Measurements from ENCODE around the gene NMUR2. TPM values are rescaled to one million over a fixed set of nuclear protein-coding genes. Genes with fewer than 3 reads are reported as not detected.

The NMUR2 gene
- total RNA-seq, 1 donor from 2014 or later, result not detected

- Mint-ChIP-seq H3K4me3 (ENCODE audit: unreplicated experiment) (no peak overlapping the region), H3K4me1 (ENCODE audit: low read depth, unreplicated experiment) (peaks cover 1% of the 10 kb centered on the region), H3K27ac (ENCODE audit: unreplicated experiment) (no peak overlapping the region), H3K36me3 (ENCODE audit: low read depth, unreplicated experiment) (no peaks in the 10 kb centered on the region), H3K27me3 (ENCODE audit: low read depth, unreplicated experiment) (peaks cover 4% of the 10 kb centered on the region), H3K9me3 (ENCODE audit: unreplicated experiment) (no peaks in the 10 kb centered on the region)
- H3K27ac ChIP-seq (ENCODE audit: low read depth, low read length), result no peak overlapping the region
- DNase-seq (ENCODE audit: low read depth) (no peak), FAIRE-seq (no peak)
- H3K4me2 ChIP-seq (ENCODE audit: low read length), result no peak overlapping the region
- no peaks in the 10 kb centered on the region for H3K9me3 ChIP-seq (ENCODE audit: insufficient read depth, low read depth, low read length)
- TF ChIP-seq EZH2 (IDR thresholded peaks at IDR 0.05; ENCODE audit: insufficient read depth, low read length) (no peak), CTCF (IDR thresholded peaks at IDR 0.05; ENCODE audit: insufficient read depth, low read depth, low read length) (no peak)
- H3K4me3 ChIP-seq (ENCODE audit: insufficient read depth, low read depth, low read length), result no peak overlapping the region
- no peaks in the 10 kb centered on the region for H3K4me1 ChIP-seq (ENCODE audit: insufficient read depth, low read length)
- no peaks in the 10 kb centered on the region for H4K20me1 ChIP-seq (ENCODE audit: insufficient read depth, low read length)
- no peaks in the 10 kb centered on the region for H3K79me2 ChIP-seq (ENCODE audit: insufficient read depth, low read length)
- H3K27me3 ChIP-seq (ENCODE audit: insufficient read depth, low read length), result no peaks in the 10 kb centered on the region
- H2AFZ ChIP-seq (ENCODE audit: low read depth, low read length), result no peak overlapping the region
- H3K36me3 ChIP-seq (ENCODE audit: insufficient read depth, low read length), result no peaks in the 10 kb centered on the region
- H3K9ac ChIP-seq (ENCODE audit: low read length), result no peak overlapping the region
Measured at GRCh38 chr5:152400846-152401245, 4.2 kb downstream of the NMUR2 start.

GRCh38 chr5:152397581-152397980 lies 7.5 kb downstream of the NMUR2 start:
- Mint-ChIP-seq H3K4me3 (ENCODE audit: unreplicated experiment) (no peak overlapping the region), H3K36me3 (ENCODE audit: low read depth, unreplicated experiment) (no peaks in the 10 kb centered on the region), H3K27ac (ENCODE audit: unreplicated experiment) (no peak overlapping the region), H3K27me3 (ENCODE audit: low read depth, unreplicated experiment) (peaks cover 3% of the 10 kb centered on the region), H3K9me3 (ENCODE audit: unreplicated experiment) (no peaks in the 10 kb centered on the region), H3K4me1 (ENCODE audit: low read depth, unreplicated experiment) (no peaks in the 10 kb centered on the region)
- Histone ChIP-seq H3K79me2 (ENCODE audit: insufficient read depth, low read length) (no peaks in the 10 kb centered on the region), H3K4me1 (ENCODE audit: insufficient read depth, low read length) (no peaks in the 10 kb centered on the region), H3K36me3 (ENCODE audit: insufficient read depth, low read length) (no peaks in the 10 kb centered on the region), H3K4me3 (ENCODE audit: insufficient read depth, low read depth, low read length) (no peak overlapping the region), H3K9ac (ENCODE audit: low read length) (no peak overlapping the region), H3K4me2 (ENCODE audit: low read length) (no peak overlapping the region), H3K27ac (ENCODE audit: low read depth, low read length) (no peak overlapping the region), H2AFZ (ENCODE audit: low read depth, low read length) (no peak overlapping the region), H4K20me1 (ENCODE audit: insufficient read depth, low read length) (no peaks in the 10 kb centered on the region), H3K27me3 (ENCODE audit: insufficient read depth, low read length) (no peaks in the 10 kb centered on the region), H3K9me3 (ENCODE audit: insufficient read depth, low read depth, low read length) (no peaks in the 10 kb centered on the region)
- FAIRE-seq, result no peak
- no peak for DNase-seq (ENCODE audit: low read depth)
- no peak for TF ChIP-seq CTCF (IDR thresholded peaks at IDR 0.05; ENCODE audit: insufficient read depth, low read depth, low read length)
- no peak for TF ChIP-seq EZH2 (IDR thresholded peaks at IDR 0.05; ENCODE audit: insufficient read depth, low read length)

- H3K4me1 Mint-ChIP-seq (ENCODE audit: low read depth, unreplicated experiment), result no peaks in the 10 kb centered on the region
- TF ChIP-seq EZH2 (IDR thresholded peaks at IDR 0.05; ENCODE audit: insufficient read depth, low read length), result no peak
- TF ChIP-seq CTCF (IDR thresholded peaks at IDR 0.05; ENCODE audit: insufficient read depth, low read depth, low read length), result no peak
- no peak for FAIRE-seq
Measured at GRCh38 chr5:152393441-152393840, 11.6 kb downstream of the NMUR2 start.

More at GRCh38 chr5:152393441-152393840, 11.6 kb downstream of the NMUR2 start:
- Histone ChIP-seq H3K79me2 (ENCODE audit: insufficient read depth, low read length) (no peaks in the 10 kb centered on the region), H3K4me2 (ENCODE audit: low read length) (no peak overlapping the region), H3K4me3 (ENCODE audit: insufficient read depth, low read depth, low read length) (no peak overlapping the region), H3K27ac (ENCODE audit: low read depth, low read length) (no peak overlapping the region), H3K27me3 (ENCODE audit: insufficient read depth, low read length) (no peaks in the 10 kb centered on the region), H3K4me1 (ENCODE audit: insufficient read depth, low read length) (no peaks in the 10 kb centered on the region), H4K20me1 (ENCODE audit: insufficient read depth, low read length) (no peaks in the 10 kb centered on the region), H3K36me3 (ENCODE audit: insufficient read depth, low read length) (no peaks in the 10 kb centered on the region), H2AFZ (ENCODE audit: low read depth, low read length) (no peak overlapping the region), H3K9me3 (ENCODE audit: insufficient read depth, low read depth, low read length) (no peaks in the 10 kb centered on the region), H3K9ac (ENCODE audit: low read length) (no peak overlapping the region)
- H3K9me3 Mint-ChIP-seq (ENCODE audit: unreplicated experiment), result peaks cover 3% of the 10 kb centered on the region
- DNase-seq (ENCODE audit: low read depth), result no peak
- no peak overlapping the region for H3K27ac Mint-ChIP-seq (ENCODE audit: unreplicated experiment)
- peaks cover 6% of the 10 kb centered on the region for H3K27me3 Mint-ChIP-seq (ENCODE audit: low read depth, unreplicated experiment)
- no peaks in the 10 kb centered on the region for H3K36me3 Mint-ChIP-seq (ENCODE audit: low read depth, unreplicated experiment)
- H3K4me3 Mint-ChIP-seq (ENCODE audit: unreplicated experiment), result no peak overlapping the region
